ENCODE data around the gene ZNF511.
A peak's percentile ranks its signal among the peaks of the same experiment; 100 is the strongest.

ZNF511 gene

GRCh38 chr10:133292919-133293809 lies 15.6 kb upstream of the ZNF511 start:
- DNase-seq (ENCODE audit: low read depth, low spot score), result no peak

GRCh38 chr10:133293810-133294119 lies 14.9 kb upstream of the ZNF511 start:
- no peak for DNase-seq (ENCODE audit: low read depth, low spot score)

DNA sequence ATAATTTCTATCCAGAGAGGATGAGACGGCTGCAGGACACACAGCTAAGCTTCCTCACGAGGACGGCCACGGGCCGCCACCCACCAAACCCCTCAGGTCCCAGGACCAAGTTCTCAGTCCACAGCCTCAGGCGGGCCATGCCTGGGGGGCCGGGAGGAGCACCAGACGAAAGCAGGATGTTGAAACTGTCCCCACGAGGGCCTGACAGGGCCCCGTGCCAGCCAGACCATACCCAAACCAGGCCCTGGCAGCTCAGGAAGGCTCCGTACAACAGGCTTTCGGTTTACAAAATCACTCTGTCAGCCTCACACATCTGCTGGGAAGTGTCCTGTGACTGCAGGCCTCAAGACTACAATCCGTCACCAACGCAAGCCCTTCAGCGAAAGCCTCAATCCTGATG lies 14.5 kb upstream of the ZNF511 start:
- DNase-seq (ENCODE audit: low read depth, low spot score), result no peak

- DNase-seq (ENCODE audit: low read depth, low spot score), result no peak
Measured at GRCh38 chr10:133295426-133296320, 13.0 kb upstream of the ZNF511 start.

DNA sequence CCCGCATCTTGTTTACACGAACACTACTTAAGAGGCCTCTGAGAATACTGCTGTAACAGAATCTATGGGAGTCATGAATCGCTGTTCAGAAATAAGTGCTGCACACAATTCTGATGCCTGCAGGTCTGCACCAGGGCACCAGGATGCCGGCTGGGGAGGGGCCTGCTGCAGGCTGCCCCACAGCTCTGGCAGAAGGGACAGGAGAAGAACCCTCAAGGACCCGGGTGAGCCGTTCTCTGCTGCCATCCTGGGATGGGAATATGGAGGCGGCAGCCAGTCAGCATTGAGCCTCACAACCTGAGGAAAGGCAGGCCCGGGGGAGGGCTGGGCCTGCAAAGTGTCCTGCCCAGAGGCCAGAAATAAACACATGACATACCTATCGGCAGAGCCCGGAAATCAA lies 11.2 kb upstream of the ZNF511 start:
- DNase-seq (ENCODE audit: low read depth, low spot score), result no peak

DNA sequence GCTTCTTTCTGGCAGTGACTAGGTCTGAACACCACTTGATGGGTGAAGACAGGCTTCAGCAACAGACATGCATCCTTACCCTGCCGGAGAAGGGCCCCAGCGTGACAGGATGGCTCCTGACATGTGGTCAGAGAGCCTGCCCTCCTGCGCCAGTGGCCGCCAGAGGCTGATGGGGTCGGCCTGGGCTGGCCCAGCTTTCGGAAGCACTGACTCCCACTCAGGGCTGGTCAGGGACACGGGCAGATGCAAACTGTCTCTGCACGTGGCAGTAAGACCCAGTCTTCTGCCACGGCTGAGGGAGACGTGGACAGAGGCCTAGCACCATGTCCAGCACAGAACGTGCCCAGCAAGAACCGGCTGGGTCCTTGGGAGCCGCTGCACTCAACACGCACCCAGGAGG lies 10.2 kb upstream of the ZNF511 start:
- DNase-seq (ENCODE audit: low read depth, low spot score), result no peak

DNA sequence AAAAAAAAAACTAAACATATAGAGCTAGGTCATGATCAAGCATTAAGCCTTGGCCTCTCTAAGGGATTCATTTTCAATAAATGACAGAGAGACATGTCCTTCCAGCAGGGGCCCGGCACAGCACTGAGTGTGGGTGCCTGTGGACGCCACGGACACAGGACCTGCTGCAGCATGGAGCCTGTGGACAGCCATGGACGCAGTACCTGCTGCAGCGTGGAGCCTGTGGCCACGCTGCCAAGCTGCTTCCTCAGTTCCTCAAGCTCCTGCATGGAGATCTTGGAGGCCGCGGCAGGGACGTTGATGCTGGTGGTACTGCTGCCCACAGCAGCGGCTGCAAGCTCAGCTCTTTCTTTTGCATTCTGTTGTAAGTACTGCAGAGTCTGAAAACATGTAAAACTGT lies 9.5 kb upstream of the ZNF511 start:
- no peak for DNase-seq (ENCODE audit: low read depth, low spot score)

DNA sequence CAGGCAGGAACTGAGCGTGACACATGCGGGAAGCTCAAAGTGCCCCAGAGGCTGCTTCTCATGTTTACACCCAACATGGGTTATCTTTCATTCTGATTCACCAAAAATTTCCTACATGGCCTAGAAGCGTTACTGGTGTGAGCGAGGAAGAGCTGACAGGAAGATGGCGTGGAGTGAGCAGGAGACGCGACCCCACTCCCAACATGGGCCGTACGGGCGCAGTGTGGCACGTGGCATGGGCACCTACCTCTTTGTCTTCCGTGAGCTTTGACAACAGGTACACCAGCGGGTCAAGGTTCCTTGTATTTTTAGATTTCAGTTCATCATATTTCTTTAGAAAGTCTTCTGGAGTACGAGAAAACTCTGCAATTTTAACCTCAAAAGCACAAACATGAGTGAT lies 9.0 kb upstream of the ZNF511 start:
- no peak for DNase-seq (ENCODE audit: low read depth, low spot score)

DNA sequence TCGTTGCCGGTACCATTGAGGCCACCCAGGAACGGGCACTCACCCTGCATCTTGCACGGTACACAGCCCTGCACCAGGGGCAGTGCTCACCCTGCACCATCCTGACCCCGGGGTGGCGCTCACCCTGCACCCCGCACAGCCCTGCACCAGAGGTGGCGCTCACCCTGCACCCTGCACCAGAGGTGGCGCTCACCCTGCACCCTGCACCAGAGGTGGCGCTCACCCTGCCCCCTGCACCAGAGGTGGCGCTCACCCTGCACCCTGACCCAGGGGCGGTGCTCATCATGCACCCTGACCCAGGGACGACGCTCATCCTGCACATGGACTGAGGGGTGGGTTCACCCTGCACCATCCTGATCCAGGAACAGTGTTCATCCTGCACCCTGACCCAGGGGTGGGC lies 6.5 kb upstream of the ZNF511 start:
- DNase-seq (ENCODE audit: low read depth, low spot score), result no peak

DNA sequence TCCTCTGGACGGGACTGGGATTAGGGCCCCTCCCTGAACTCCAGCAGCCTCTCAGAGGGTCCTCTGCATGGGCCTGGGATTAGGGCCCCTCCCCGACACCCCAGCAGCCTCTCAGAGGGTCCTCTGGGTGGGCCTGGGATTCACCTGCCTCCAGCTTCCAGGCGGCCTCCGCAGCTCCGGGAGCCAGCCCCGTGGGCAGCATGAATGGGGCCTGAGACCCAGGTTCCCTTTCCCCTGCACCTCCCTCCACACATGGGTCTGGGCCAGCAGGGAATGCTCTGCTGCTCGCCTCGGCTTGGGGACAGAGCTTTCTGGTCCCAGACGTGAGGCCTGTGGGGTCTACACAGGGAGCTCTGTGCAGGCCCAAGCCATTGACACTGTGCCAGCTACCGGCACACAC lies 5.5 kb upstream of the ZNF511 start:
- no peak for DNase-seq (ENCODE audit: low read depth, low spot score)

DNA sequence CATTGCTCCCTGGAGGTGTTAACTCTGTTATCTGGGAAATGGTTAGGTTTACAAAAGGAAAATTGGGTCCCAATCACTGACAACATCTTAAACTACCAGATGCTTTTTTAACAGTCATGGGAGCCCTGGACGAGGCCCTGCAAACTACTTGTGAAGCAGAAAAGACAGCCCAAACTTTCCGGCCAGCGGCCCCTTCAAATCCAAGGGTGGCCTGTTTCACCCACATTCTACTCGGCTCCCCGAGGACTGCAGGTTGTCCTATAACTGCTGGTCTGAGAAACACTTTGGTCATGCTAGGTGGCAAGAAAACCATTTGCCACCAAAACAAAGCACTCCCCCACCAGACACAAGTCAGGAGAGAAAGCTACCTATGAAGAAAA lies 2.6 kb upstream of the ZNF511 start:
- no peak for DNase-seq (ENCODE audit: low read depth, low spot score)

DNA sequence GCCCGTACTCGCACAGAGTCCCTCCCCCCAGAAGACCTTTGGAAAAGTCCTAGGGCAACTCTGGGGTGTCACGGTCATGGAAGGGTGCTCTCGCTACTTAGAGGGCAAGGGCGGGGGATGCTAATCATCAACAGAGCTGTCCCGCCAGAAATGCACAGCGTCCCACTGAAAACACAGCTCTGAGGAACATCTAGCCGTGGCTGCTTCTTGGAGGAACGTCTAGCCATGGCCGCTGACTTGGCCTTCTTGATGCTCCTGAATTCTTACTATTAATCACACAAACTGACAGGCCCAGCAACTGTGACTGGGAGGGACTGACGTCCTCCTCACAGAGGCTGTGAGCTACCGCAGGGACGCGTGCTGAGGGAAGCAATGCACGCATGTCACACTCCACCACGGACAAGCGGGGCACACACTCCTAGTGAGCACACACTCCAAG lies 1.8 kb upstream of the ZNF511 start:
- no peak for DNase-seq (ENCODE audit: low read depth, low spot score)

- peak; percentile 76 for DNase-seq (ENCODE audit: low read depth, low spot score)
Measured at GRCh38 chr10:133307776-133308420, 816 bp upstream of the ZNF511 start.

GRCh38 chr10:133309100-133309719 lies 496 bp downstream of the ZNF511 start:
- peak; percentile 78 for DNase-seq (ENCODE audit: low read depth, low spot score)

- DNase-seq (ENCODE audit: low read depth, low spot score), result no peak
Measured at GRCh38 chr10:133309720-133310398, 1.1 kb downstream of the ZNF511 start.

DNA sequence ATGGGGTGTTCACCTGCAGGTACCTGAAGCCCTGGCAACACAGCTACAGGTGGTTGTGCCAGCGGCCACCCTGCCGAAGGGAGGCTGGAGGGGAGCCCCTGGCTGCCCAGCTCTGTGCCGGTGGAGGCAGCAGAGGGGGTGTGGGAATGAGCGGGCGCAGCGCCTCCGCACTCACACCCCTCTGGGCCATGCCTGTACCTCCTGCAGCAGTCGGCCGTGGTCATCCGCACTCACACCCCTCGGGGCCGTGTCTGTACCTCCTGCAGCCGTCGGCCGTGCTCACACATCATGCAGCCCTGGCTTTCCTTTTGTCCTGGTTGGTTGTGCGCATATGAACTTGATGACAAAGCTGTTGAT lies 1.7 kb downstream of the ZNF511 start:
- no peak for DNase-seq (ENCODE audit: low read depth, low spot score)

GRCh38 chr10:133310789-133311188 lies 2.1 kb downstream of the ZNF511 start:
- DNase-seq (ENCODE audit: low read depth, low spot score), result no peak

DNA sequence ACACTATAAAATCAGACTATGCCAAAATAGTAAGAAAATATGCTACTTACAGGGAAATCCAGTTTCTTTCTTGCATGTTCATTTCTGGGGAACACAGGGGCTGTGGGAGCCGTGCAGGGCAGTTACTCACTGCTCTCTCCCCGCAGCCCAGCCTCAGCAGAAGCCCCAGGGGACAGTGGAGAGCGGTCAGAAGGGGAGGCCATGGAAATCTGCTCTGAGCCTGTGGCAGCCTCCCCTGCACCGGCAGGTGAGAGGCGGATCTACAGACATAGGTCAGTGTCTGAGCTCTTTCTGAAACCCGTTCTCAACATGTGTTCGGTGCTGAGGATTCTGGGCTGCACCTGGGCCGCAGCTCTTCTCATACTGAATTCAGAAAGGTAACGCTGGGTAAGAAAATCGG lies 2.9 kb downstream of the ZNF511 start:
- DNase-seq (ENCODE audit: low read depth, low spot score), result no peak

DNA sequence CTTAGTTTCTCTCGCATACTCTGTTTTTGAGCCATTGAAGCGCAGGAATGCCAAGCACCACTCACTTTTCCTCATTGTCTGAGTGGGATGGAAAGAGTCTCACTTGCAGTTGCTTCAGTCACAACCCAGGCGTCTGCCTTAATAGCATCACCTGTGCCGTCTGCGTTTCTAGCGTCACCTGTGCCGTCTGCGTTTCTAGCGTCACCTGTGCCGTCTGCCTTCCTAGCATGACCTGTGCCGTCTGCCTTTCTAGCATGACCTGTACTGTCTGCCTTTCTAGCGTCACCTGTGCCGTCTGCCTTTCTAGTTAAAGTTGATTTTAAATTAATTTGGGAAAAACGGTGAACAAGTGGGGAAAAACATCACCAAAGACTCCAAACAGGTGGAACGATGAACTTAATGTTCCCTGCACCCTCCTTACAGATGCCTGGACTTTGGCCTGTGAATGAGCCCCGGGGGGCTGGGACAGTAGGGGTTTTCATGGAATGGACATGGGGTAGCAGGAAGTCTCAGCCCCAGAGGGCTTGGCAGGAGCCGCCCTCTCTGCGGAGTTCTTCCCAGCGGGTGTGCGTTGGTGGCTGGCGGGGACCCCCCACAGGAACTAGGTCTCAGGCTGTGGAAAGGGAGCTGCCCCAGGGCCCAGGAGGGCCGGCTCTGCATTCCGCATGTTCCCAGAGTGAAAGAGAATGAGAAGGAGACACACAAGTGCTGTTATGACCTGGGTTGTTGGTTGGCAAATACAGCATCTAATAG lies 3.5 kb downstream of the ZNF511 start:
- DNase-seq (ENCODE audit: low read depth, low spot score), result no peak

GRCh38 chr10:133312769-133313145 lies 4.0 kb downstream of the ZNF511 start:
- no peak for DNase-seq (ENCODE audit: low read depth, low spot score)

DNA sequence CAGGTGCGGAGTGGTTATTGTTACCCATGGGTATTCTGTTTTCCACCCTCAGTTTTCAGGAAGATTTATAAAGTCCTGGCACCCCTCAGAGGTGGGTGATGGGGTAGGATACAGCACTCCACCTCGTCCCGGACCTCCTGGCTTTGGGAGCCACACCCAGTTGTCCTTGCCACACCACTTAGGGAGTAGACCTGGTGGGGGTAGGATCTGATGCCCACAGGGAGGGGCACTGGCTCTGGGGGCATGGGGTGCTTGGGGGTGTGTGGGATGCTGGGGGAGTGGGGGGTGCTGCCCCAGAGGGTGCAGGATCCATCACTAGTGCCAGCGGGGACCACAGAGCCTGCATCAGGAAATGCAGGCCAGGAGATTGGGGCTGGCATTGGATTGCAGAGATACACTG lies 4.5 kb downstream of the ZNF511 start:
- no peak for DNase-seq (ENCODE audit: low read depth, low spot score)

Data from activated CD4-positive, CD25-positive, alpha-beta regulatory T cell treated with anti-CD3 and anti-CD28 coated beads, Interleukin-2, amount 50 U/mL, for 16 hours (primary cell).